IMR-90 (cell line): ENCODE measurements around the gene AHNAK. TPM values are rescaled to one million over a fixed set of nuclear protein-coding genes. Genes with fewer than 3 reads are reported as not detected.
A peak's percentile ranks its signal among the peaks of the same experiment; 100 is the strongest.

Experiments
- ATAC-seq: fragments of 200-7000 bp; cut with Tn5 transposase; 2 replicates; pipeline ENCODE4 v1.9.1; 2020; ENCODE audit warnings: low read depth, mild to moderate bottlenecking, moderate library complexity
- BruUV-seq: library from RNA; stranded (reverse); fragments of 400-500 nt; replicated peaks from 2 replicates; lab custom pipeline; 2021; lab: Mats Ljungman, UMichigan
- CTCF ChIA-PET: fragments of 300-600 bp; formaldehyde crosslinking; extraction: SDS; loops from one replicate; lab custom pipeline; 2021; ENCODE audit warnings: antibody characterized with exemption; lab: Yijun Ruan, JAX
- POLR2A ChIA-PET: fragments of 300-600 bp; sonication (Branson Sonifier 250); formaldehyde crosslinking; loops from one replicate; lab custom pipeline; 2022; ENCODE audit warnings: antibody characterized with exemption; ENCODE audit not compliant: unreplicated experiment; lab: Charles Lee
- DNase-seq: peaks from one replicate; pipeline ENCODE4 v3.0.0; 2013
- H2AFZ ChIP-seq: replicated peaks from 2 replicates; pipeline ENCODE3; 2013; ENCODE audit warnings: low read length, mild to moderate bottlenecking; ENCODE audit not compliant: poor library complexity
- H2AK5ac ChIP-seq: 2 replicates; pipeline ENCODE4 v1.6.1; 2013; ENCODE audit warnings: low read depth, low read length, inconsistent platforms
- H2AK9ac ChIP-seq: replicated peaks from 2 replicates; pipeline ENCODE3; 2013; ENCODE audit warnings: mild to moderate bottlenecking, low read depth, low read length, moderate library complexity; ENCODE audit not compliant: poor library complexity
- H2BK120ac ChIP-seq: 2 replicates; pipeline ENCODE4 v1.6.1; 2013; ENCODE audit warnings: low read depth, low read length, inconsistent platforms
- H2BK15ac ChIP-seq: 3 replicates; pipeline ENCODE4 v1.6.1; 2013; ENCODE audit warnings: low read depth, low read length, inconsistent platforms
- H2BK20ac ChIP-seq: 2 replicates; pipeline ENCODE4 v1.6.1; 2013; ENCODE audit warnings: low read depth, mild to moderate bottlenecking, inconsistent platforms, low read length, moderate library complexity
- H2BK5ac ChIP-seq: 2 replicates; pipeline ENCODE4 v1.6.1; 2013; ENCODE audit warnings: mild to moderate bottlenecking, low read depth, low read length, inconsistent platforms; ENCODE audit not compliant: poor library complexity, severe bottlenecking
- H3K14ac ChIP-seq: replicated peaks from 2 replicates; pipeline ENCODE4 v1.6.1; 2013; ENCODE audit warnings: low read depth, low read length, inconsistent platforms
- H3K18ac ChIP-seq: 2 replicates; pipeline ENCODE4 v1.6.1; 2013; ENCODE audit warnings: low read depth, low read length, control low read depth
- H3K23ac ChIP-seq: 2 replicates; pipeline ENCODE4 v1.6.1; 2013; ENCODE audit warnings: low read depth, low read length, inconsistent platforms
- H3K27ac ChIP-seq: 2 replicates; pipeline ENCODE4 v1.5.1; 2013; ENCODE audit warnings: mild to moderate bottlenecking, control low read depth, low read length; ENCODE audit not compliant: insufficient read depth
- H3K27me3 ChIP-seq: 2 replicates; pipeline ENCODE4 v1.6.1; 2013; ENCODE audit warnings: low read length; ENCODE audit not compliant: control insufficient read depth, insufficient read depth
- H3K36me3 ChIP-seq: 2 replicates; pipeline ENCODE4 v1.6.1; 2013; ENCODE audit warnings: low read length, mixed read lengths; ENCODE audit not compliant: control insufficient read depth, insufficient read depth
- H3K4ac ChIP-seq: 2 replicates; pipeline ENCODE4 v1.6.1; 2013; ENCODE audit warnings: low read depth, low read length, inconsistent platforms
- H3K4me1 ChIP-seq: 2 replicates; pipeline ENCODE4 v1.6.1; 2013; ENCODE audit warnings: low read length, mixed read lengths; ENCODE audit not compliant: control insufficient read depth, insufficient read depth
- H3K4me2 ChIP-seq: 2 replicates; pipeline ENCODE4 v1.6.1; 2013; ENCODE audit warnings: low read depth, mild to moderate bottlenecking, control low read depth, low read length, moderate library complexity
- H3K4me3 ChIP-seq: 2 replicates; pipeline ENCODE4 v1.5.1; 2013; ENCODE audit warnings: low read depth, mild to moderate bottlenecking, control low read depth, low read length, moderate library complexity; ENCODE audit not compliant: insufficient read depth
- H3K56ac ChIP-seq: 2 replicates; pipeline ENCODE4 v1.6.1; 2013; ENCODE audit warnings: low read length, inconsistent platforms; ENCODE audit not compliant: insufficient read depth; ENCODE audit errors: extremely low read depth
- H3K79me1 ChIP-seq, 2 experiments: 2 replicates each; pipeline ENCODE4 v1.6.1; 2013; ENCODE audit warnings: low read length in 2 of 2, inconsistent platforms in 1 of 2, low read depth in 1 of 2
- H3K9ac ChIP-seq: 2 replicates; pipeline ENCODE4 v1.6.1; 2013; ENCODE audit warnings: low read depth, low read length, control low read depth
- H3K9me1 ChIP-seq: 2 replicates; pipeline ENCODE4 v1.6.1; 2013; ENCODE audit warnings: low read length, inconsistent platforms; ENCODE audit not compliant: insufficient read depth
- H3K9me3 ChIP-seq: 2 replicates; pipeline ENCODE4 v1.6.1; 2013; ENCODE audit warnings: low read length; ENCODE audit not compliant: control insufficient read depth, insufficient read depth
- H4K20me1 ChIP-seq: 2 replicates; pipeline ENCODE4 v1.6.1; 2013; ENCODE audit warnings: low read length, inconsistent platforms; ENCODE audit not compliant: insufficient read depth
- H4K5ac ChIP-seq: 2 replicates; pipeline ENCODE4 v1.6.1; 2013; ENCODE audit warnings: mild to moderate bottlenecking, low read depth, low read length, control low read depth
- H4K8ac ChIP-seq, 2 experiments: 2 replicates each; pipeline ENCODE4 v1.6.1; 2013; ENCODE audit warnings: low read depth in 2 of 2, low read length in 2 of 2, control low read depth in 1 of 2, inconsistent platforms in 1 of 2
- H4K91ac ChIP-seq: 2 replicates; pipeline ENCODE4 v1.6.1; 2013; ENCODE audit warnings: low read depth, low read length, inconsistent platforms; ENCODE audit not compliant: insufficient read depth
- BHLHE40 ChIP-seq: fragments of 150-350 bp; IDR thresholded peaks from 2 replicates; pipeline ENCODE4 v1.6.1; 2016; ENCODE audit warnings: mild to moderate bottlenecking, low read depth, low read length
- CEBPB ChIP-seq: IDR thresholded peaks from 2 replicates; pipeline ENCODE4 v1.6.1; 2012; ENCODE audit warnings: low read depth, low read length, improper control_type of control experiment
- CHD1 ChIP-seq: IDR thresholded peaks from 2 replicates; pipeline ENCODE4 v1.6.1; 2012; ENCODE audit warnings: low read depth, low read length, improper control_type of control experiment
- CTCF ChIP-seq: conservative IDR thresholded peaks from 2 replicates; pipeline ENCODE4 v1.5.1; 2012; ENCODE audit warnings: mild to moderate bottlenecking, low read depth, low read length, improper control_type of control experiment
- ELK1 ChIP-seq: fragments of 150-350 bp; IDR thresholded peaks from 2 replicates; pipeline ENCODE4 v1.6.1; 2016; ENCODE audit warnings: low read depth, mild to moderate bottlenecking, low read length, moderate library complexity, borderline replicate concordance
- FOS ChIP-seq: fragments of 150-350 bp; IDR thresholded peaks from 2 replicates; pipeline ENCODE4 v1.6.1; 2016; ENCODE audit warnings: low read depth, low read length
- MAFK ChIP-seq: IDR thresholded peaks from 2 replicates; pipeline ENCODE4 v1.6.1; 2012; ENCODE audit warnings: low read depth, low read length, improper control_type of control experiment
- MAZ ChIP-seq: IDR thresholded peaks from 2 replicates; pipeline ENCODE4 v1.6.1; 2012; ENCODE audit warnings: low read depth, mild to moderate bottlenecking, low read length, improper control_type of control experiment, moderate library complexity, borderline replicate concordance
- MXI1 ChIP-seq: IDR thresholded peaks from 2 replicates; pipeline ENCODE4 v1.6.1; 2012; ENCODE audit warnings: low read depth, mild to moderate bottlenecking, low read length, moderate library complexity, borderline replicate concordance
- NFE2L2 ChIP-seq: fragments of 150-350 bp; IDR thresholded peaks from 2 replicates; pipeline ENCODE4 v1.6.1; 2016; ENCODE audit warnings: low read depth, mild to moderate bottlenecking, low read length
- POLR2A ChIP-seq: IDR thresholded peaks from 2 replicates; pipeline ENCODE4 v1.6.1; 2012; ENCODE audit warnings: mild to moderate bottlenecking, low read depth, low read length
- RAD21 ChIP-seq: IDR thresholded peaks from 2 replicates; pipeline ENCODE4 v1.6.1; 2012; ENCODE audit warnings: low read length, improper control_type of control experiment
- RCOR1 ChIP-seq: IDR thresholded peaks from 2 replicates; pipeline ENCODE4 v1.6.1; 2012; ENCODE audit warnings: mild to moderate bottlenecking, low read length, improper control_type of control experiment; ENCODE audit not compliant: insufficient replicate concordance
- RFX5 ChIP-seq: IDR thresholded peaks from 2 replicates; pipeline ENCODE4 v1.8.0; 2012; ENCODE audit warnings: low read depth, mild to moderate bottlenecking, low read length, moderate library complexity
- SMC3 ChIP-seq: fragments of 150-350 bp; IDR thresholded peaks from 2 replicates; pipeline ENCODE4 v1.6.1; 2016; ENCODE audit warnings: low read depth, mild to moderate bottlenecking, antibody characterized with exemption, low read length, moderate library complexity
- WGBS, 2 experiments: methylation state at CpG; one replicate each; pipeline versions ENCODE4 v1.1.5 to v1.1.7; 2013; ENCODE audit warnings: missing lambda C conversion rate in 2 of 2; ENCODE audit not compliant: insufficient read length in 1 of 2; ENCODE audit errors: extremely low coverage in 2 of 2; 5-methylcytosine and 5-hydroxymethylcytosine counted together
- dilution Hi-C: fragments of 300-500 bp; cut with HindIII; formaldehyde crosslinking; loops from one replicate; pipeline ENCODE4 v1.14.3; 2018; ENCODE audit warnings: low sequenced_read_pairs; ENCODE audit not compliant: unreplicated experiment
- in situ Hi-C: fragments of 300-500 bp; cut with MboI; formaldehyde crosslinking; loops from 3 replicates; pipeline ENCODE4 v1.14.3; 2019; ENCODE audit warnings: low sequenced_read_pairs, inconsistent platforms, mixed read lengths
- intact Hi-C: fragments of 100-400 bp; cut with micrococcal nuclease; formaldehyde crosslinking; loops from 2 replicates; pipeline ENCODE4 v1.10.0; 2022
- polyA plus RNA-seq, 3 experiments: library from polyadenylated mRNA; depleted of rRNA; stranded (reverse); fragments of >200 nt; gene quantifications; 2 replicates each; pipeline ENCODE4 v1.2.3, GENCODE V29; 2012; ENCODE audit warnings: low replicate concordance in 1 of 3
- total RNA-seq: library from RNA; depleted of rRNA; stranded (reverse); fragments of >200 nt; gene quantifications from 2 replicates; pipeline ENCODE4 v1.2.3, GENCODE V29; 2012
- TF ChIP-seq, protein P1 (sequence below): fragments of 150-350 bp; IDR thresholded peaks from 2 replicates; pipeline ENCODE4 v1.6.1; 2017; ENCODE audit warnings: mild to moderate bottlenecking, antibody characterized with exemption, low read length, low read depth

Gene AHNAK
- total and polyA plus RNA-seq, 2 of the 4 experiments (the other 2 are of a cell fraction) = 95.1 to 695 TPM

- Histone ChIP-seq H3K79me1 (peaks cover 1 to 5% of the 10 kb centered on the region in 2 experiments; a peak in 1 of 4 replicates), H3K18ac (no peak overlapping the region), H3K4me2 (no peak overlapping the region), H2AFZ (peak overlapping the region; percentile 40), H3K23ac (peak overlapping the region; percentile 42; the same call in 1 of the 2 replicates), H3K14ac (no peak overlapping the region), H3K27me3 (no peaks in the 10 kb centered on the region), H3K27ac (no peak overlapping the region), H3K56ac (no peak overlapping the region), H3K9me1 (peaks cover 9% of the 10 kb centered on the region), H4K8ac (0 out of 4 replicates have a peak overlapping the region, but pooled peaks of 1 of the 2 experiments have one; percentile 4), H3K9ac (no peak overlapping the region), H2BK5ac (no peak overlapping the region), H3K4ac (peak overlapping the region; percentile 40; the same call in 1 of the 2 replicates), H3K36me3 (no peaks in the 10 kb centered on the region), H3K9me3 (no peaks in the 10 kb centered on the region), H2BK15ac (no peak overlapping the region), H2AK9ac (peak overlapping the region; percentile 10), H4K5ac (no peak overlapping the region), H2AK5ac (no peak overlapping the region), H3K4me3 (no peak overlapping the region), H2BK20ac (no peak overlapping the region), H3K4me1 (peaks cover 12% of the 10 kb centered on the region), H4K91ac (no peak overlapping the region), H2BK120ac (no peak overlapping the region), H4K20me1 (no peaks in the 10 kb centered on the region)
- TF ChIP-seq RCOR1 (no peak), RAD21 (no peak), ELK1 (no peak), MAFK (no peak), FOS (no peak), CTCF (no peak), CEBPB (no peak), MXI1 (no peak), NFE2L2 (no peak), CHD1 (no peak), BHLHE40 (no peak), MAZ (no peak), POLR2A (no peak), RFX5 (no peak), SMC3 (no peak)
- TF ChIP-seq, protein P1, sequence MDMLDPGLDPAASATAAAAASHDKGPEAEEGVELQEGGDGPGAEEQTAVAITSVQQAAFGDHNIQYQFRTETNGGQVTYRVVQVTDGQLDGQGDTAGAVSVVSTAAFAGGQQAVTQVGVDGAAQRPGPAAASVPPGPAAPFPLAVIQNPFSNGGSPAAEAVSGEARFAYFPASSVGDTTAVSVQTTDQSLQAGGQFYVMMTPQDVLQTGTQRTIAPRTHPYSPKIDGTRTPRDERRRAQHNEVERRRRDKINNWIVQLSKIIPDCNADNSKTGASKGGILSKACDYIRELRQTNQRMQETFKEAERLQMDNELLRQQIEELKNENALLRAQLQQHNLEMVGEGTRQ = no peak
- WGBS, 2 experiments = no CpG with 5 or more reads among the region's 10 CpGs
- intact Hi-C loops (no loop called here), in situ Hi-C loops (no loop called here), dilution Hi-C loops (no loop called here)
- DNase-seq (no peak), ATAC-seq (no peak)
- ChIA-PET CTCF (no interaction called here), POLR2A (no interaction called here)
- no TSS peak for BruUV-seq
Observed at GRCh38 chr11:62502030-62502730, 44.4 kb downstream of the AHNAK start.
